Upper lobe of left lung (tissue), 4 donors: ENCODE data around the gene FBXL2.

Experiments used
- CTCF ChIP-seq, 6 experiments: fragments of 450-650 bp in 4 of 6; fragments of 200-600 bp in 2 of 6; sonication (generic) in 2 of 6; IDR thresholded peaks; one replicate each; pipeline ENCODE4 v1.5.1; 2016 to 2019; ENCODE audit warnings: antibody characterized with exemption in 6 of 6
- EP300 ChIP-seq, 4 donors: sonication (generic); formaldehyde crosslinking; IDR thresholded peaks; one replicate each; pipeline ENCODE4 v1.5.1; 2017; ENCODE audit warnings: antibody characterized with exemption in 4 of 4, control low read depth in 2 of 4
- POLR2A ChIP-seq, 4 donors: fragments of 450-650 bp; IDR thresholded peaks; one replicate each; pipeline ENCODE4 v1.5.1; 2016 to 2017; ENCODE audit warnings: antibody characterized with exemption in 4 of 4, mild to moderate bottlenecking in 2 of 4
- POLR2AphosphoS5 ChIP-seq, 2 donors: sonication (generic); formaldehyde crosslinking; IDR thresholded peaks; one replicate each; pipeline ENCODE4 v1.5.1; 2017; ENCODE audit warnings: antibody characterized with exemption in 2 of 2

- TF ChIP-seq CTCF (IDR thresholded peaks at IDR 0.05) (no peak), POLR2A (IDR thresholded peaks at IDR 0.05) (no peak), POLR2AphosphoS5 (IDR thresholded peaks at IDR 0.05) (no peak), EP300 (IDR thresholded peaks at IDR 0.05) (no peak)
Measured at GRCh38 chr3:33391255-33391995, 114.2 kb downstream of the FBXL2 start.
